Left ventricle myocardium inferior (tissue), 1 donor: ENCODE results near the gene NCOA1. TPM values are rescaled to one million over a fixed set of nuclear protein-coding genes. Genes with fewer than 3 reads are reported as not detected.

ENCODE experiments used
- DNase-seq: peaks from one replicate; pipeline ENCODE4 v3.0.0-alpha.2; 2020
- H3K27ac ChIP-seq: fragments of 200-600 bp; replicated peaks from 2 replicates; pipeline ENCODE4 v1.8.0; 2021
- H3K27me3 ChIP-seq: fragments of 200-600 bp; 2 replicates; pipeline ENCODE4 v1.8.0; 2021; ENCODE audit warnings: low read depth
- H3K36me3 ChIP-seq: fragments of 200-600 bp; 2 replicates; pipeline ENCODE4 v1.8.0; 2021
- H3K4me1 ChIP-seq: fragments of 200-600 bp; 2 replicates; pipeline ENCODE4 v1.8.0; 2021
- H3K4me3 ChIP-seq: fragments of 200-600 bp; 2 replicates; pipeline ENCODE4 v1.8.0; 2021; ENCODE audit warnings: mild to moderate bottlenecking, moderate library complexity
- H3K9me3 ChIP-seq: fragments of 200-600 bp; replicated peaks from 2 replicates; pipeline ENCODE4 v1.8.0; 2021
- CTCF ChIP-seq: fragments of 200-600 bp; IDR thresholded peaks from 2 replicates; pipeline ENCODE4 v1.8.0; 2021; ENCODE audit warnings: antibody characterized with exemption, mild to moderate bottlenecking, borderline replicate concordance
- intact Hi-C: fragments of 100-400 bp; cut with micrococcal nuclease; formaldehyde crosslinking; loops from one replicate; pipeline ENCODE4 v1.11.0; 2022
- total RNA-seq: library from RNA; stranded (reverse); fragmentation: NEBNext Ultra II Directional; extraction: Animal tissue kit (Norgen Biotek cat#: 25700); gene quantifications from one replicate; pipeline ENCODE4 v1.2.1, GENCODE V29; 2021
- donor health status: DM: no; HTN: yes; CAD: no; lungs with severe emphysema.

The NCOA1 gene
- total RNA-seq, 1 donor from 2014 or later = 26.9 TPM

GRCh38 chr2:24623535-24623934 lies 132.5 kb downstream of the NCOA1 start:
- intact Hi-C loops = no loop called here
- Histone ChIP-seq H3K9me3 (no peaks in the 10 kb centered on the region), H3K27me3 (no peaks in the 10 kb centered on the region), H3K36me3 (no peaks in the 10 kb centered on the region), H3K4me3 (no peak overlapping the region), H3K4me1 (peaks cover 61% of the 10 kb centered on the region), H3K27ac (no peak overlapping the region)
- no peak for DNase-seq
- no peak for TF ChIP-seq CTCF

GRCh38 chr2:24625728-24626127 lies 134.7 kb downstream of the NCOA1 start:
- Histone ChIP-seq H3K27me3 (no peaks in the 10 kb centered on the region), H3K4me1 (peaks cover 67% of the 10 kb centered on the region), H3K36me3 (no peaks in the 10 kb centered on the region), H3K4me3 (no peak overlapping the region), H3K9me3 (no peaks in the 10 kb centered on the region), H3K27ac (no peak overlapping the region)
- no peak for DNase-seq
- intact Hi-C loops = no loop called here
- no peak for TF ChIP-seq CTCF

- Histone ChIP-seq H3K4me3 (no peak overlapping the region), H3K27me3 (no peaks in the 10 kb centered on the region), H3K9me3 (no peaks in the 10 kb centered on the region), H3K27ac (no peak overlapping the region), H3K36me3 (no peaks in the 10 kb centered on the region), H3K4me1 (peaks cover 67% of the 10 kb centered on the region)
- TF ChIP-seq CTCF = no peak
- no peak for DNase-seq
- intact Hi-C loops = no loop called here
Measured at GRCh38 chr2:24626131-24626530, 135.1 kb downstream of the NCOA1 start.

GRCh38 chr2:24628746-24629145 lies 137.7 kb downstream of the NCOA1 start:
- intact Hi-C loops = no loop called here
- DNase-seq = no peak
- Histone ChIP-seq H3K9me3 (no peaks in the 10 kb centered on the region), H3K4me3 (no peak overlapping the region), H3K4me1 (peaks cover 48% of the 10 kb centered on the region), H3K36me3 (no peaks in the 10 kb centered on the region), H3K27me3 (no peaks in the 10 kb centered on the region), H3K27ac (no peak overlapping the region)
- no peak for TF ChIP-seq CTCF

GRCh38 chr2:24632172-24632571 lies 141.1 kb downstream of the NCOA1 start:
- no peak for DNase-seq
- no peak for TF ChIP-seq CTCF
- Histone ChIP-seq H3K27me3 (no peaks in the 10 kb centered on the region), H3K27ac (no peak overlapping the region), H3K36me3 (no peaks in the 10 kb centered on the region), H3K4me1 (peaks cover 18% of the 10 kb centered on the region), H3K4me3 (no peak overlapping the region), H3K9me3 (no peaks in the 10 kb centered on the region)
- intact Hi-C loops = no loop called here

GRCh38 chr2:24635181-24635580 lies 144.1 kb downstream of the NCOA1 start:
- no peak for TF ChIP-seq CTCF
- Histone ChIP-seq H3K27ac (no peak overlapping the region), H3K27me3 (no peaks in the 10 kb centered on the region), H3K36me3 (no peaks in the 10 kb centered on the region), H3K9me3 (no peaks in the 10 kb centered on the region), H3K4me3 (no peak overlapping the region), H3K4me1 (peaks cover 10% of the 10 kb centered on the region)
- intact Hi-C loops = no loop called here
- DNase-seq = no peak
